ENCODE results near the gene ADIPOR2.

Gene ADIPOR2

GRCh38 chr12:1737652-1738286 lies 46.9 kb downstream of the ADIPOR2 start:
- no peak for DNase-seq (ENCODE audit: low read depth)
- no peak overlapping the region for H3K4me3 ChIP-seq (ENCODE audit: low read depth, low read length)
- TF ChIP-seq MYC (IDR thresholded peaks at IDR 0.05; ENCODE audit: low read depth, low read length), result no peak
- TF ChIP-seq CTCF (IDR thresholded peaks at IDR 0.05; ENCODE audit: low read depth, low read length), result no peak
- no peak for TF ChIP-seq MAX (IDR thresholded peaks at IDR 0.05; ENCODE audit: low read depth, low read length)
- no peak for TF ChIP-seq POLR2A (IDR thresholded peaks at IDR 0.05; ENCODE audit: extremely low read depth, insufficient read length)

GRCh38 chr12:1738446-1738845 lies 47.6 kb downstream of the ADIPOR2 start:
- TF ChIP-seq MYC (IDR thresholded peaks at IDR 0.05; ENCODE audit: low read depth, low read length) (no peak), MAX (IDR thresholded peaks at IDR 0.05; ENCODE audit: low read depth, low read length) (no peak), POLR2A (IDR thresholded peaks at IDR 0.05; ENCODE audit: extremely low read depth, insufficient read length) (no peak), CTCF (IDR thresholded peaks at IDR 0.05; ENCODE audit: low read depth, low read length) (no peak)
- H3K4me3 ChIP-seq (ENCODE audit: low read depth, low read length), result no peak overlapping the region
- no peak for DNase-seq (ENCODE audit: low read depth)

GRCh38 chr12:1739368-1739767 lies 48.5 kb downstream of the ADIPOR2 start:
- TF ChIP-seq MAX (IDR thresholded peaks at IDR 0.05; ENCODE audit: low read depth, low read length) (no peak), MYC (IDR thresholded peaks at IDR 0.05; ENCODE audit: low read depth, low read length) (no peak), POLR2A (IDR thresholded peaks at IDR 0.05; ENCODE audit: extremely low read depth, insufficient read length) (no peak), CTCF (IDR thresholded peaks at IDR 0.05; ENCODE audit: low read depth, low read length) (no peak)
- DNase-seq (ENCODE audit: low read depth), result no peak
- no peak overlapping the region for H3K4me3 ChIP-seq (ENCODE audit: low read depth, low read length)

- H3K4me3 ChIP-seq (ENCODE audit: low read depth, low read length), result no peak overlapping the region
- no peak for TF ChIP-seq MAX (IDR thresholded peaks at IDR 0.05; ENCODE audit: low read depth, low read length)
- TF ChIP-seq MYC (IDR thresholded peaks at IDR 0.05; ENCODE audit: low read depth, low read length), result no peak
- no peak for TF ChIP-seq CTCF (IDR thresholded peaks at IDR 0.05; ENCODE audit: low read depth, low read length)
- no peak for TF ChIP-seq POLR2A (IDR thresholded peaks at IDR 0.05; ENCODE audit: extremely low read depth, insufficient read length)
- DNase-seq (ENCODE audit: low read depth), result no peak
Measured at GRCh38 chr12:1740161-1740948, 49.5 kb downstream of the ADIPOR2 start.

- TF ChIP-seq MAX (IDR thresholded peaks at IDR 0.05; ENCODE audit: low read depth, low read length), result no peak
- no peak for TF ChIP-seq POLR2A (IDR thresholded peaks at IDR 0.05; ENCODE audit: extremely low read depth, insufficient read length)
- TF ChIP-seq MYC (IDR thresholded peaks at IDR 0.05; ENCODE audit: low read depth, low read length), result no peak
- TF ChIP-seq CTCF (IDR thresholded peaks at IDR 0.05; ENCODE audit: low read depth, low read length), result no peak
- DNase-seq (ENCODE audit: low read depth), result peak; percentile 17
- H3K4me3 ChIP-seq (ENCODE audit: low read depth, low read length), result no peak overlapping the region
Measured at GRCh38 chr12:1741154-1741949, 50.5 kb downstream of the ADIPOR2 start.
